Neuronal stem cell (in vitro differentiated cells): ENCODE data around the gene MSANTD2.
"Not testable (repeated sequence)": the region's sequence is repeated elsewhere in the genome, so short reads cannot be mapped to it uniquely, and the experiment has no call there.

Experiments used
- DNase-seq: peaks from one replicate; pipeline ENCODE4 v3.0.0-alpha.2; 2013; ENCODE audit warnings: low spot score
- H2AFZ ChIP-seq: one replicate; pipeline ENCODE4 v1.6.1; 2013; ENCODE audit warnings: mild to moderate bottlenecking, low read length, inconsistent platforms
- H2AK5ac ChIP-seq: 2 replicates; pipeline ENCODE4 v1.6.1; 2013; ENCODE audit warnings: low read depth, mild to moderate bottlenecking, inconsistent platforms, low read length, moderate library complexity, mixed read lengths
- H2BK120ac ChIP-seq: 2 replicates; pipeline ENCODE4 v1.6.1; 2013; ENCODE audit warnings: low read depth, mild to moderate bottlenecking, inconsistent platforms, low read length, moderate library complexity, mixed read lengths
- H2BK12ac ChIP-seq: one replicate; pipeline ENCODE4 v1.6.1; 2013; ENCODE audit warnings: low read length, inconsistent platforms
- H2BK15ac ChIP-seq: 2 replicates; pipeline ENCODE4 v1.6.1; 2013; ENCODE audit warnings: mild to moderate bottlenecking, low read length, inconsistent platforms, mixed read lengths
- H2BK5ac ChIP-seq: one replicate; pipeline ENCODE4 v1.6.1; 2013; ENCODE audit warnings: inconsistent platforms, mild to moderate bottlenecking, low read length, moderate library complexity
- H3K14ac ChIP-seq: one replicate; pipeline ENCODE4 v1.6.1; 2013; ENCODE audit warnings: low read length, inconsistent platforms
- H3K18ac ChIP-seq: 2 replicates; pipeline ENCODE4 v1.6.1; 2013; ENCODE audit warnings: low read length, inconsistent platforms
- H3K23ac ChIP-seq: 2 replicates; pipeline ENCODE4 v1.6.1; 2013; ENCODE audit warnings: low read depth, mild to moderate bottlenecking, mixed read lengths, low read length, inconsistent platforms; ENCODE audit not compliant: poor library complexity
- H3K27ac ChIP-seq: replicated peaks from 3 replicates; pipeline ENCODE4 v1.5.1; 2013; ENCODE audit warnings: low read length, inconsistent platforms
- H3K27me3 ChIP-seq, 3 experiments: 2 replicates each; pipeline ENCODE4 v1.6.1; 2013; ENCODE audit warnings: low read length in 3 of 3, mild to moderate bottlenecking in 2 of 3, inconsistent platforms in 1 of 3, low read depth in 1 of 3, mixed read lengths in 1 of 3, moderate library complexity in 1 of 3; ENCODE audit not compliant: control insufficient read depth in 3 of 3, insufficient read depth in 3 of 3
- H3K36me3 ChIP-seq, 2 donors: replicated peaks in 1 of 2; 2 replicates each; pipeline ENCODE4 v1.6.1; 2013; ENCODE audit warnings: low read length in 2 of 2; ENCODE audit not compliant: control insufficient read depth in 2 of 2, insufficient read depth in 2 of 2
- H3K4ac ChIP-seq: 2 replicates; pipeline ENCODE4 v1.6.1; 2013; ENCODE audit warnings: inconsistent platforms, mild to moderate bottlenecking, low read length, moderate library complexity
- H3K4me1 ChIP-seq, 2 donors: 1 replicate in 1 of 2; 2 replicates in 1 of 2; pipeline ENCODE4 v1.6.1; 2013; ENCODE audit warnings: low read length in 2 of 2, low read depth in 1 of 2; ENCODE audit not compliant: control insufficient read depth in 2 of 2, insufficient read depth in 1 of 2
- H3K4me2 ChIP-seq: one replicate; pipeline ENCODE4 v1.6.1; 2013; ENCODE audit warnings: mild to moderate bottlenecking, low read length, inconsistent platforms; ENCODE audit not compliant: insufficient read depth, poor library complexity, severe bottlenecking
- H3K4me3 ChIP-seq, 2 donors: 2 replicates each; pipeline ENCODE4 v1.5.1; 2013; ENCODE audit warnings: low read length in 2 of 2, mild to moderate bottlenecking in 2 of 2, inconsistent platforms in 1 of 2, moderate library complexity in 1 of 2
- H3K79me1 ChIP-seq: one replicate; pipeline ENCODE4 v1.6.1; 2013; ENCODE audit warnings: low read depth, mild to moderate bottlenecking, inconsistent platforms, low read length, moderate library complexity
- H3K9ac ChIP-seq: one replicate; pipeline ENCODE4 v1.6.1; 2013; ENCODE audit warnings: mild to moderate bottlenecking, low read depth, low read length, inconsistent platforms; ENCODE audit not compliant: poor library complexity
- H3K9me3 ChIP-seq, 2 donors: replicated peaks in 1 of 2; 2 replicates each; pipeline versions ENCODE3 to v1.6.1; 2013; ENCODE audit warnings: low read length in 2 of 2, mild to moderate bottlenecking in 2 of 2, inconsistent platforms in 1 of 2, low read depth in 1 of 2, mixed read lengths in 1 of 2, moderate library complexity in 1 of 2; ENCODE audit not compliant: control insufficient read depth in 2 of 2, insufficient read depth in 1 of 2
- H4K8ac ChIP-seq: one replicate; pipeline ENCODE4 v1.6.1; 2013; ENCODE audit warnings: low read depth, mild to moderate bottlenecking, inconsistent platforms, low read length, moderate library complexity
- H4K91ac ChIP-seq: one replicate; pipeline ENCODE4 v1.6.1; 2013; ENCODE audit warnings: low read length, low read depth, mild to moderate bottlenecking, inconsistent platforms; ENCODE audit not compliant: poor library complexity
- WGBS, 2 donors: extraction: QIAGEN DNeasy Blood & Tissue Kit; methylation state at CpG; one replicate each; pipeline ENCODE4 v1.1.7; 2013; ENCODE audit warnings: missing lambda C conversion rate in 2 of 2, mixed read lengths in 1 of 2; ENCODE audit not compliant: insufficient read length in 2 of 2, insufficient replicate concordance in 1 of 2; ENCODE audit errors: extremely low coverage in 2 of 2; 5-methylcytosine and 5-hydroxymethylcytosine counted together

The MSANTD2 gene

DNA sequence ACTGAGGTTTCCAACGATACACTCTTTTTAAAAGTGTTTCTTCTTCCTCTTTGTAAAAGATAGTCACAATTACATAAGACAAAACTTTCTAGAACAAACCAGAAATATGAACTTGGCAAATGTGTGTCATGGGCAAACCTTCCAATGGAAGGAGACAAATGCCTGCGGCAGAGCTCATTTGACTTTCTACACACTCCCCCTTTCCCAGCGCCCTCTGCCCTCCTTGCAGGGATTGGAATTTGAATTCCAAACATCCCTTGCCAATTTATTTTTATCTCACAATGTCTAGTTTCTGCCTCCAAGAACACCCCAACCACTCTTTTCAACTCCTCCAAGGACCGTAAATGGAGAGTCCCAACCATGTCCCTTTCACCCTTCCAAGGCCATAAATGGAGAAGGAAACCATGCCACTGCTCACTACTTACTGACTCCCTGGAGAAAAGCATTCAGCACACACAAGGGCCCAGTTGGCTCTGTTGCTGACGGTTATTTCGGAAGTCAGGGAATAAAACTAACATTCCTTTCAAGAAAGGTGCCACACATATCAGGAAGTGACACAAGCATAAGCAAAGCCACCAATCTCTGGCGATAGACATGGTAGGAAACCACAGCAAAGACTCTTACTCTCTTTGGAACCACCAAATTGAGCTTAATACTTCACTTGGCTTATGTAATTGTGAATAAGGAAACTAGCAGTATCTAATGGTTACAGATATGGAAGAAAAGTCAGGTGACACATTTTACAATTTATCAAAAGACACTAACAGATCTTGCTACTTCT, 23.2 kb downstream of the MSANTD2 start:
- Histone ChIP-seq H3K27me3 (no peaks in the 10 kb centered on the region), H3K4me3 (no peak overlapping the region)

DNA sequence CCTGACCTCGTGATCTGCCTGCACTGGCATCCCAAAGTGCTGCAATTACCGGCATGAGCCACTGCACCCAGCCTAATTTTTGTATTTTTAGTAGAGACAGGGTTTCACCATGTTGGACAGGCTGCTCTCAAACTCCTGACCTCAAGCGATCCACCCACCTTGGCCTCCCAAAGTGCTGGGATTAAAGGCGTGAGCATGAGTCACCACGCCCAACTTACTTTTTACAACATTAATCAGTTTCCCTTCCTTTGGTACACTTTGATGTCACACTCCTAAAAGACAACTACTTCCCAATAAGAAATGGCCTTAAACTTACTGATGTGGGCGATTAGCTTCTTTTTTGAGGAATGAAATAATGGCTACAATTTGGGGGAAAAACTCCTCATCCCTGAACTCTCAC, 29.2 kb downstream of the MSANTD2 start:
- H2AFZ ChIP-seq, H3K4me1 ChIP-seq, H3K9ac ChIP-seq, H4K91ac ChIP-seq, H3K18ac ChIP-seq, H2BK15ac ChIP-seq, DNase-seq, H3K9me3 ChIP-seq, H4K8ac ChIP-seq, H2AK5ac ChIP-seq, H3K23ac ChIP-seq, H2BK5ac ChIP-seq, H3K27ac ChIP-seq, H2BK120ac ChIP-seq, H3K4me2 ChIP-seq, H3K4ac ChIP-seq, H3K27me3 ChIP-seq, H3K79me1 ChIP-seq, H3K4me3 ChIP-seq, H2BK12ac ChIP-seq, H3K14ac ChIP-seq: not testable (repeated sequence)
- H3K36me3 ChIP-seq: peaks cover 17 to 99% of the 10 kb centered on the region in 2 donors
- WGBS, 2 donors: no CpG with 5 or more reads among the region's 6 CpGs

More for the DNA sequence above, 23.2 kb downstream of the MSANTD2 start:
- Histone ChIP-seq H2AK5ac (no peak overlapping the region), H3K4me1 (no peaks in the 10 kb centered on the region), H3K79me1 (no peaks in the 10 kb centered on the region), H4K91ac (no peak overlapping the region), H3K4me2 (no peak overlapping the region), H2BK12ac (no peak overlapping the region), H3K23ac (no peak overlapping the region), H3K18ac (no peak overlapping the region), H3K9me3 (no peaks in the 10 kb centered on the region), H3K27ac (no peak overlapping the region), H4K8ac (no peak overlapping the region), H3K9ac (no peak overlapping the region), H3K4ac (no peak overlapping the region), H3K36me3 (peaks cover 4 to 82% of the 10 kb centered on the region in 2 donors), H2BK120ac (no peak overlapping the region), H2AFZ (no peak overlapping the region), H2BK5ac (no peak overlapping the region), H2BK15ac (no peak overlapping the region), H3K14ac (no peak overlapping the region)
- no CpG with 5 or more reads among the region's 7 CpGs for WGBS, 2 donors
- DNase-seq: no peak

GRCh38 chr11:124769806-124770774, 30.1 kb downstream of the MSANTD2 start:
- WGBS, 2 donors: no CpG with 5 or more reads among the region's 8 CpGs
- no peak overlapping the region for H3K14ac ChIP-seq
- H3K4ac ChIP-seq: no peak overlapping the region
- no peak for DNase-seq
- H3K23ac ChIP-seq: no peak overlapping the region
- no peak overlapping the region for H2BK120ac ChIP-seq
- H2BK5ac ChIP-seq: no peak overlapping the region
- peaks cover 17 to 99% of the 10 kb centered on the region in 2 donors for H3K36me3 ChIP-seq
- no peak overlapping the region for H4K91ac ChIP-seq
- no peak overlapping the region for H4K8ac ChIP-seq
- no peak overlapping the region for H3K4me2 ChIP-seq
- H2BK15ac ChIP-seq: no peak overlapping the region
- H2BK12ac ChIP-seq: no peak overlapping the region
- no peak overlapping the region for H2AK5ac ChIP-seq
- H3K79me1 ChIP-seq: no peaks in the 10 kb centered on the region
- no peak overlapping the region for H3K18ac ChIP-seq
- no peak overlapping the region for H2AFZ ChIP-seq
- H3K27ac ChIP-seq: no peak overlapping the region
- no peaks in the 10 kb centered on the region for H3K9me3 ChIP-seq
- H3K27me3 ChIP-seq: no peaks in the 10 kb centered on the region
- no peak overlapping the region for H3K9ac ChIP-seq
- no peak overlapping the region for H3K4me3 ChIP-seq
- no peaks in the 10 kb centered on the region for H3K4me1 ChIP-seq

- 100% methylated on average over 1 of the region's 8 CpGs; no CpG with 5 or more reads in 1 of the 2 donors for WGBS, 2 donors
- H3K27ac ChIP-seq: no peak overlapping the region
- DNase-seq: no peak
These were observed 31.3 kb downstream of the MSANTD2 start for GRCh38 chr11:124768914-124769313.

More at GRCh38 chr11:124768914-124769313, 31.3 kb downstream of the MSANTD2 start:
- Histone ChIP-seq H3K4me3 (no peak overlapping the region), H2BK15ac (no peak overlapping the region), H2AK5ac (no peak overlapping the region), H3K27me3 (no peaks in the 10 kb centered on the region), H3K4me1 (no peaks in the 10 kb centered on the region), H3K4me2 (no peak overlapping the region), H4K91ac (no peak overlapping the region), H2BK12ac (no peak overlapping the region), H3K79me1 (no peaks in the 10 kb centered on the region), H3K4ac (no peak overlapping the region), H2AFZ (no peak overlapping the region), H2BK5ac (no peak overlapping the region), H3K9me3 (no peaks in the 10 kb centered on the region), H3K14ac (no peak overlapping the region), H3K9ac (no peak overlapping the region), H3K36me3 (peaks cover 16 to 100% of the 10 kb centered on the region in 2 donors), H3K18ac (no peak overlapping the region), H3K23ac (no peak overlapping the region), H4K8ac (no peak overlapping the region), H2BK120ac (no peak overlapping the region)
